NCI-H2227 (cell line): Measurements from ENCODE around the gene COX20.
A peak's percentile ranks its signal among the peaks of the same experiment; 100 is the strongest.

Source experiments
- DNase-seq: peaks from one replicate; lab custom pipeline; 2025; ENCODE audit not compliant: unreplicated experiment; lab: John Stamatoyannopoulos, UW

The COX20 gene

DNA sequence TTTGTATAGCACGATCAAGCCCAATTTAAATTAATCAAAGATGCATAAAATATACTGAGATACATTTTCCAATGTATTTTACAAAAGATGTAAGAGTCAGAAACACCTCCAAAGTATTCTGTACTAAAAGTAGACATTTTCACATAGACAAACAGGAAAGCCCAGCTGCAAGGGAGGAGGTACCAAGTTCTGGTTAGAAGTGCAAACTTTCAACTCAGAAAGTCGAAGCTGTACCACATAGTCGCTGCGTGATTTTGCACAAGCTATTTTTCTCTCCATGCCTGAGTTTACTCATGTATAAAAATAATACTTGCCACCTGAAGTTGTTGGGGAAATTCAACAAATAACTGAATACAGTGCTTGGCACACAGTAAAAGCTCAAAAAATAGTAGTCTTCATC is 34.5 kb downstream of the COX20 start:
- DNase-seq, result no peak

GRCh38 chr1:244874974-244875579 is 39.6 kb downstream of the COX20 start:
- peak; percentile 80 for DNase-seq

DNA sequence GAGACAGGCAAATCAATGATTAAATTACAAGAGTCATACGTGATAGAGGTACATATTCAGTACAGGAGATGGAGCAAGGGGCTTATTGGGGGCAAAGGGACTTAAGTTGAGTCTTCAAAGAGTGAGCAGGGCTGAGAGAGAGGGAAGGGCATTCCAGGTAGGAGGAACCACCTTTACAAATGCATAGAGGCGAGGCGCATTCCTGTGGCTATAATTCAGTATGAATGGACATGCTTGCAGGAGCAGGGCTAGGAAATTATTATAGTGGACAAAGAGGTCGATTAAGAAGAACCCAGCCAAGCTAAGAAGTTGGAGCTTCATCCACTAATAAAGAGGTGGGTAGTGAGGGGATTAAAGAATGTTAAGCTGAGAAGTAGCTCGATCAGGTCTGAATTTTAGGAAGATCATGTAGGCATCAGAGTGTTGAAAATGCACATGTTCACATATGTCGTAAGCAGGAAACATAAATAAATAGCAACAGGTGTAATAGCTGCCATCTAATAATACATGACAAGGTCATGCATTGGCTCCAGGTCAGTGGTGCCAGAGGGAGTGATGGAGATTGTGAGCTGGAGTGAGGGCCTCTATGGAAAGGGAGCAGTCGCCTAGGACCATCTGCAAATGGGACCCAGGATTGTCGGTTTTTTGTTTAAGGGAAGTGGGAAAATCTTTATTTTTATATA is 40.9 kb downstream of the COX20 start:
- no peak for DNase-seq

DNA sequence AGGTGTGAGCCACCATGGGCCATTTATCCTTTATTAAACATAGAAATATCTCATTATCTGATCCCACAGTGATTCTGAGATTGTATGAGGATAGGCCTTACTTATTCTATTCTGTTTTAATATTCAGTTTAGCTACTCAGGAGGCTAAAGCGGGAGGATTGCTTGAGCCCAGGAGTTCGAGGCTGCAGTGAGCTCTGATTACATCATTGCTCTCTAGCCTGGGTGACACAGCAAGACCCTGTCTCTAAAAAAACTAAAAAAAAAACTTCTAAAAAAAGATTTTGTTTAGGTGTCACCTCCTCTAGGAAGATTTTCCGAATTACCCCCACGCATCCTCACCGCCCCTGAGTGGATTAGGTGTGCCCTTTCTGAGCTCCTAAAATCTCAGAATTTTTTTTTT is 43.2 kb downstream of the COX20 start:
- no peak for DNase-seq

GRCh38 chr1:244881552-244882280 is 46.3 kb downstream of the COX20 start:
- DNase-seq, result no peak

DNA sequence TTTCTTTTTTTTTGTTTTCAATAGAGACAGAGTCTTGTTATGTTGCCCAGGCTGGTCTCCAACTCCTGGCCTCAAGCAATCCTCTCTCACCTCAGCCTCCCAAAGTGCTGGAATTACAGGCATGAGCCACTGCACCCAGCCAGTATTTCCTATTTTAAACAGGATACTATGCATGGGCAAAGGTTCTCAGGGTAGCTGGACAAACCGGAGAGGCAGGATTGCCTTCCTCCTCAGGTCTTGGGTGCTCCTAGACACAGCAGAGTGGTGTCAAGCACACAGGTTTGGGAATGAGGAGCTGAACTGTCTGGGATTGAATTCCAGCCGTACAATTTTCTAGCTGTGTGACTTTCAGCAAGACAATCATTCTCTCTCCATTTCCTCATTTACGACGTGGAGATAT is 51.8 kb downstream of the COX20 start:
- no peak for DNase-seq

DNA sequence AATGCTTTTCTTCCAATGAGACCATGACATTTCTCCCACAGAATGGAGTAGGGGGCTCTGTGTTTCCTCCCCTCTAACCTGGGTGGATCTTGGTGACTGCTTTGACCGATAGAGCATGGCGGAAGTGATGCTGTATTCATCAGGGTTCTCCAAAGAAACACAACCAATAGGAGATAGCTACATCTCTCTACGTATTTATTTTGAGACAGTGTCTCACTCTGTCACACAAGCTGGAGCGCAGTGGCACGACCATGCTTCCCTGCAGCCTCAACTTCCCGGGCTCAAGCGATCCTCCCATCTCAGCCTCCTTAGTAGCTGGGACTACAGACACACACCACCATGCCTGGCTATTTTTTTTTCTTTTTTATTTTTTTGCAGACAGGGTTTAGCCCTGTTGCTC is 58.4 kb downstream of the COX20 start:
- no peak for DNase-seq
